ENCODE measurements around the gene KCNV2. TPM values are rescaled to one million over a fixed set of nuclear protein-coding genes. Genes with fewer than 3 reads are reported as not detected.

Gene KCNV2
- total RNA-seq, 4 donors from 2014 or later: not detected

DNA sequence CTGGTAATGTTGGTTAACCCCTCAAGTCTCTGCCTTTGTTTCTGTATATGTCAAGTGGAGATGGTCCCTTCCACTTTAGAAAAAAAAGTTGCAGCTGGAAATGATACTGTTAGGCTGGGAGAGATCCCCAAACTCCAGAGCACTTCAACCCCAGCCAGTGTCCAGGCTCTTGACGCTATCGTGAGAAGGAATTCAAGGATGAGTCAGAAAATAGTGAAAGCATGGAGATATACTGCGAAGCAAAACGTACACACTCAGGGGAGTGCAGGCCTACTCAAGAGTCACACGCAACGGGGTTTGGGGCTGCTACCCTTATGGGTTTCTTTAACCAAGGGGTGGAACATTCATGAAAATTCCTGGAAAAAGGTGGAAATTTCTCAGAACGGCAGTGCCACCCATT lies 24.9 kb downstream of the KCNV2 start:
- no peak for TF ChIP-seq POLR2A (IDR thresholded peaks at IDR 0.05)
- TF ChIP-seq, protein P1, sequence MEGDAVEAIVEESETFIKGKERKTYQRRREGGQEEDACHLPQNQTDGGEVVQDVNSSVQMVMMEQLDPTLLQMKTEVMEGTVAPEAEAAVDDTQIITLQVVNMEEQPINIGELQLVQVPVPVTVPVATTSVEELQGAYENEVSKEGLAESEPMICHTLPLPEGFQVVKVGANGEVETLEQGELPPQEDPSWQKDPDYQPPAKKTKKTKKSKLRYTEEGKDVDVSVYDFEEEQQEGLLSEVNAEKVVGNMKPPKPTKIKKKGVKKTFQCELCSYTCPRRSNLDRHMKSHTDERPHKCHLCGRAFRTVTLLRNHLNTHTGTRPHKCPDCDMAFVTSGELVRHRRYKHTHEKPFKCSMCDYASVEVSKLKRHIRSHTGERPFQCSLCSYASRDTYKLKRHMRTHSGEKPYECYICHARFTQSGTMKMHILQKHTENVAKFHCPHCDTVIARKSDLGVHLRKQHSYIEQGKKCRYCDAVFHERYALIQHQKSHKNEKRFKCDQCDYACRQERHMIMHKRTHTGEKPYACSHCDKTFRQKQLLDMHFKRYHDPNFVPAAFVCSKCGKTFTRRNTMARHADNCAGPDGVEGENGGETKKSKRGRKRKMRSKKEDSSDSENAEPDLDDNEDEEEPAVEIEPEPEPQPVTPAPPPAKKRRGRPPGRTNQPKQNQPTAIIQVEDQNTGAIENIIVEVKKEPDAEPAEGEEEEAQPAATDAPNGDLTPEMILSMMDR (IDR thresholded peaks at IDR 0.05): no peak
- no peaks in the 10 kb centered on the region for H3K4me1 ChIP-seq
- no peaks in the 10 kb centered on the region for H3K27me3 ChIP-seq
- peaks cover 0 to 28% (median 0%) of the 10 kb centered on the region in 3 donors for H3K36me3 ChIP-seq
- no peak overlapping the region for H3K27ac ChIP-seq
- WGBS, 2 donors: 84 to 89% methylated on average over 7 of the region's 7 CpGs
- intact Hi-C loops (cut with DNase I): no loop called here
- no peak for DNase-seq
- no peaks in the 10 kb centered on the region for H3K9me3 ChIP-seq
- H3K4me3 ChIP-seq: no peak overlapping the region

DNA sequence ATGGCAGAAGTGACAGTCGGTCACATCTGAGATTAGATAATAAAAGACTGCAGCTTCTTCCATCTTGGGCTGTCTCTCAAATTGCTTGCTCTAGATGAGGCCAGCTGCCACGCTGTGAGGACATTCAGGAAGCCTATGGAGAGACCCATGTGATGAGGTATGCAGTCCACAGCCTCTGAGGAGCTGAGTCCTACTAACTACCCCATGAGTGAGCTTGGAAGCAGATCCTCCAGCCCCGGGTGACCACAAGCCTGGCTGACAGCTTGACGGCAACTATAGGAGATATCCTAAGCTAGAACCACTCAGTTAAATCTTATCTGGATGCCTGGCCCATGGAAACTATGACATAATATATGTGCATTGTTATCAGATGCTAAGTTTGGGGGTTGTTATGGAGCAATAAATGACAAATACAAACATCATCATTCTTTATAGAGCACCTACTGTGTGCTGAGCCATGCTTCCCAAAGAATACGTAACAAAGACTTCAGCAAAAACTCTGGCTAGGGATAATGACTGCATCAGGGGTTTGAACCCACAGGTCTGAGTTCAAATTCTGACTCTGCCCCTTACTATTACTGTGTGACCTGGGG lies 26.7 kb downstream of the KCNV2 start:
- Histone ChIP-seq H3K4me1 (no peaks in the 10 kb centered on the region), H3K4me3 (no peak overlapping the region), H3K27me3 (no peaks in the 10 kb centered on the region), H3K36me3 (peaks cover 0 to 29% (median 0%) of the 10 kb centered on the region in 3 donors), H3K9me3 (no peaks in the 10 kb centered on the region), H3K27ac (no peak overlapping the region)
- DNase-seq: no peak
- intact Hi-C loops (cut with DNase I): no loop called here
- TF ChIP-seq POLR2A (IDR thresholded peaks at IDR 0.05): no peak
- TF ChIP-seq, protein P1 (IDR thresholded peaks at IDR 0.05): no peak
- 89 to 96% methylated on average over 5 of the region's 5 CpGs for WGBS, 2 donors

DNA sequence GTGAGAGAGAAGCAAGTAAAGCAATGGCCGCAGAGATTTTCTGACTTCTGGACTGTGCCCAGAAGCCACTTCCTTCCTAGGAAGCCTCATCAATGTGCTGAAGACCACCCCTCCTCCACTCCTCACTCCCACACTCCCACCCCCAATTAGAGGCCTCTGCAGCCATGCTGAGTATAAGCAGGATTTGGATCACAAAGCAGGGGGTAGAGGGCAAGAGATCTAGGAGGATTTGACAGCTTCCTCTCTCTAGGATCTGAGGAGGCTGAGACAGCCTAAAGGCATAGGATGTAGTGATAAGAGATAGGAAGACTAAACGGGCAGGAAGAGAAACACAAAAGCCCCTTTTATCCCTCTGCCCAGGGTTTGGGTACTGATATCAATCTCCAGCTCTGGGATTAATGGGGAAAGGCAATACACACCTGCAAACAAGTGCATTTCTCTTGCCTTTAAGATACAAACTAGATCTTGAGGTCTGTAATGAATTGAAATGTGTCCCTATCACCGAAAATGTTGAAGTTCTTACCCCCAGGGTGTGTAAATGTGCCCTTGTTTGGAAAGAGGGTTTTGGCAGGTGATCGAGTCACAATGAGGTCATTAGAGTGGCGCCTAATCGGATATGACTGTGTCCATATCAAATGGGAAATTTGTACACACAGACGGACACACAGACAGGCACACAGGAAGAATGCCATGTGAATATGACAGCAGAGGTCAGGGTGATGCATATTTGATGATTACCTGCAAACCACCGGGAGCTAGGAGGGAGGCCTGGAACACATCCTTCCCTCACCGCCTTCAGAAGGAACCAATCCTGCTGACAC lies 28.5 kb downstream of the KCNV2 start:
- no peak for TF ChIP-seq POLR2A (IDR thresholded peaks at IDR 0.05)
- TF ChIP-seq, protein P1 (IDR thresholded peaks at IDR 0.05): no peak
- no peak for DNase-seq
- Histone ChIP-seq H3K9me3 (no peaks in the 10 kb centered on the region), H3K27me3 (no peaks in the 10 kb centered on the region), H3K27ac (no peak overlapping the region), H3K4me3 (no peak overlapping the region), H3K4me1 (no peaks in the 10 kb centered on the region), H3K36me3 (peaks cover 0 to 29% (median 0%) of the 10 kb centered on the region in 3 donors)
- 74 to 80% methylated on average over 9 of the region's 9 CpGs for WGBS, 2 donors
- intact Hi-C loops (cut with DNase I): no loop called here

DNA sequence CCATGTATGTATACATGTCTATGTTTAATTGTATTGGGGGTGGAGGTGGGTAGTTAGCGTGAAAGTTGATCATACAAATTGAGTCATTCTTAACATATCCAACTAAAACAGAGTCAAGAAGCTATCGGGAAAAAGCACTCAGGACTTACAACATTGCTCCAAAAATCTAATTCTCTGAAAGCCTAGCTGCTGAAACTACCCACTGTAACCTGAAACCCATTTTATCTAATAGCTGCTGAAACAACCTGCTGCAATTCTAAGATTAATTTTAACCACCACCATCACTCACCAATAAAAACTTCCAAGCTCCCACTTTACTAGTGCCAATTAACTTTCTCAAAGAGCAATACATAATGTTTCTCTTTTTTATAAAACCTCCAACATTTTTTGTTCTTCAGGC lies 32.2 kb downstream of the KCNV2 start:
- peaks cover 0 to 28% (median 0%) of the 10 kb centered on the region in 3 donors for H3K36me3 ChIP-seq
- intact Hi-C loops (cut with DNase I): no loop called here
- no peak for DNase-seq
- TF ChIP-seq, protein P1 (IDR thresholded peaks at IDR 0.05): no peak
- TF ChIP-seq POLR2A (IDR thresholded peaks at IDR 0.05): no peak
- no peaks in the 10 kb centered on the region for H3K9me3 ChIP-seq
- no peaks in the 10 kb centered on the region for H3K4me1 ChIP-seq
- no peak overlapping the region for H3K27ac ChIP-seq
- no peak overlapping the region for H3K4me3 ChIP-seq
- H3K27me3 ChIP-seq: no peaks in the 10 kb centered on the region
- 89 to 96% methylated on average over 2 of the region's 2 CpGs for WGBS, 2 donors

DNA sequence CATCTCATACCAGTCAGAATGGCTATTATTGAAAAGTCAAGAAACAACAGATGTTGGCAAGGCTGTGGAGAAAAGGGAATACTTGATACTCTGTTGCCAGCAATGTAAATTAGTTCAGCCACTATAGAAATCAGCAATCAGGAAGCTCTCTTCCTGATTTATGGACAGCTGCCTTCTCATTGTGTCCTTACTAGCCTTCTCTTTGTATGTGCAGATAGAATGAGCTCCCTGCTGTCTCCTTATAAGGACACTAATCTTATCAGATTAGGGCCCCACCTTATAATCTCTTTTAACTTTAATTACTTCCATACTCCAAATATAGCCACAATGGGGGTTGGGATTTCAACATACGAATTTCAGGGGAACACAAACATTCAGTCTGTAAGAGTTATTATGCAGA lies 38.0 kb downstream of the KCNV2 start:
- no peak for TF ChIP-seq POLR2A (IDR thresholded peaks at IDR 0.05)
- TF ChIP-seq, protein P1 (IDR thresholded peaks at IDR 0.05): no peak
- 76 to 87% methylated on average over 1 of the region's 1 CpG for WGBS, 2 donors
- Histone ChIP-seq H3K9me3 (no peaks in the 10 kb centered on the region), H3K27me3 (no peaks in the 10 kb centered on the region), H3K27ac (no peak overlapping the region), H3K4me1 (no peaks in the 10 kb centered on the region), H3K4me3 (no peak overlapping the region), H3K36me3 (peaks cover 0 to 7% (median 0%) of the 10 kb centered on the region in 3 donors)
- intact Hi-C loops (cut with DNase I): loop anchor here (10.0 kb wide), 1 partner anchor 80 kb away; no protein-coding TSS in a partner anchor
- DNase-seq: no peak

Measured in esophagus squamous epithelium (tissue), 5 donors.